KMS-11 (cell line): ENCODE measurements around the gene GPR180.

ENCODE experiments used
- H2AFZ ChIP-seq: fragments of 200-600 bp; sonication (generic); 2 replicates; pipeline ENCODE4 v1.6.1; 2016; ENCODE audit warnings: antibody characterized with exemption, mixed run types, low read depth
- H3K27ac ChIP-seq: fragments of 200-600 bp; sonication (generic); 2 replicates; pipeline ENCODE4 v1.6.1; 2016; ENCODE audit warnings: mild to moderate bottlenecking, mixed run types
- H3K27me3 ChIP-seq: fragments of 200-600 bp; sonication (generic); 2 replicates; pipeline ENCODE4 v1.6.1; 2017; ENCODE audit warnings: mild to moderate bottlenecking, low read depth, mixed run types, moderate library complexity; ENCODE audit not compliant: insufficient read depth
- H3K36me3 ChIP-seq: fragments of 200-600 bp; sonication (generic); 2 replicates; pipeline ENCODE4 v1.6.1; 2017; ENCODE audit warnings: mild to moderate bottlenecking, mixed run types; ENCODE audit not compliant: insufficient read depth
- H3K4me1 ChIP-seq: fragments of 200-600 bp; sonication (generic); 2 replicates; pipeline ENCODE4 v1.6.1; 2016; ENCODE audit warnings: mild to moderate bottlenecking, low read depth, mixed run types; ENCODE audit not compliant: poor library complexity, severe bottlenecking
- H3K4me2 ChIP-seq: fragments of 200-600 bp; sonication (generic); 2 replicates; pipeline ENCODE4 v1.7.0; 2016; ENCODE audit warnings: mild to moderate bottlenecking, mixed run types
- H3K4me3 ChIP-seq: fragments of 200-600 bp; sonication (generic); IDR thresholded peaks from 2 replicates; pipeline ENCODE4 v1.6.1; 2017; ENCODE audit warnings: low read depth, low read length, mixed read lengths; ENCODE audit not compliant: insufficient read depth
- H3K79me2 ChIP-seq: fragments of 200-600 bp; sonication (generic); 2 replicates; pipeline ENCODE4 v1.6.1; 2016; ENCODE audit warnings: low read depth, mixed run types; ENCODE audit not compliant: insufficient read depth
- H3K9ac ChIP-seq: fragments of 200-600 bp; sonication (generic); 2 replicates; pipeline ENCODE4 v1.6.1; 2016; ENCODE audit warnings: mild to moderate bottlenecking, mixed run types
- H4K20me1 ChIP-seq: fragments of 200-600 bp; sonication (generic); 2 replicates; pipeline ENCODE4 v1.6.1; 2016; ENCODE audit warnings: mild to moderate bottlenecking, mixed run types; ENCODE audit not compliant: insufficient read depth
- TF ChIP-seq, protein P1 (sequence below): fragments of 200-600 bp; sonication (generic); conservative IDR thresholded peaks from 2 replicates; pipeline ENCODE4 v1.6.1; 2017; ENCODE audit warnings: low read depth, mild to moderate bottlenecking, antibody characterized with exemption, low read length, moderate library complexity, mixed read lengths

The GPR180 gene

GRCh38 chr13:94617389-94618000 is 15.8 kb downstream of the GPR180 start:
- no peak overlapping the region for H3K9ac ChIP-seq
- H3K79me2 ChIP-seq: no peaks in the 10 kb centered on the region
- H3K36me3 ChIP-seq: no peaks in the 10 kb centered on the region
- H3K4me2 ChIP-seq: no peak overlapping the region
- TF ChIP-seq, protein P1, sequence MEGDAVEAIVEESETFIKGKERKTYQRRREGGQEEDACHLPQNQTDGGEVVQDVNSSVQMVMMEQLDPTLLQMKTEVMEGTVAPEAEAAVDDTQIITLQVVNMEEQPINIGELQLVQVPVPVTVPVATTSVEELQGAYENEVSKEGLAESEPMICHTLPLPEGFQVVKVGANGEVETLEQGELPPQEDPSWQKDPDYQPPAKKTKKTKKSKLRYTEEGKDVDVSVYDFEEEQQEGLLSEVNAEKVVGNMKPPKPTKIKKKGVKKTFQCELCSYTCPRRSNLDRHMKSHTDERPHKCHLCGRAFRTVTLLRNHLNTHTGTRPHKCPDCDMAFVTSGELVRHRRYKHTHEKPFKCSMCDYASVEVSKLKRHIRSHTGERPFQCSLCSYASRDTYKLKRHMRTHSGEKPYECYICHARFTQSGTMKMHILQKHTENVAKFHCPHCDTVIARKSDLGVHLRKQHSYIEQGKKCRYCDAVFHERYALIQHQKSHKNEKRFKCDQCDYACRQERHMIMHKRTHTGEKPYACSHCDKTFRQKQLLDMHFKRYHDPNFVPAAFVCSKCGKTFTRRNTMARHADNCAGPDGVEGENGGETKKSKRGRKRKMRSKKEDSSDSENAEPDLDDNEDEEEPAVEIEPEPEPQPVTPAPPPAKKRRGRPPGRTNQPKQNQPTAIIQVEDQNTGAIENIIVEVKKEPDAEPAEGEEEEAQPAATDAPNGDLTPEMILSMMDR: peak; percentile 61; the same call in 1 of the 2 replicates
- no peaks in the 10 kb centered on the region for H4K20me1 ChIP-seq
- H3K4me3 ChIP-seq: no peak overlapping the region
- H3K27me3 ChIP-seq: no peaks in the 10 kb centered on the region
- H3K27ac ChIP-seq: no peak overlapping the region
- no peak overlapping the region for H2AFZ ChIP-seq
- H3K4me1 ChIP-seq: no peaks in the 10 kb centered on the region

DNA sequence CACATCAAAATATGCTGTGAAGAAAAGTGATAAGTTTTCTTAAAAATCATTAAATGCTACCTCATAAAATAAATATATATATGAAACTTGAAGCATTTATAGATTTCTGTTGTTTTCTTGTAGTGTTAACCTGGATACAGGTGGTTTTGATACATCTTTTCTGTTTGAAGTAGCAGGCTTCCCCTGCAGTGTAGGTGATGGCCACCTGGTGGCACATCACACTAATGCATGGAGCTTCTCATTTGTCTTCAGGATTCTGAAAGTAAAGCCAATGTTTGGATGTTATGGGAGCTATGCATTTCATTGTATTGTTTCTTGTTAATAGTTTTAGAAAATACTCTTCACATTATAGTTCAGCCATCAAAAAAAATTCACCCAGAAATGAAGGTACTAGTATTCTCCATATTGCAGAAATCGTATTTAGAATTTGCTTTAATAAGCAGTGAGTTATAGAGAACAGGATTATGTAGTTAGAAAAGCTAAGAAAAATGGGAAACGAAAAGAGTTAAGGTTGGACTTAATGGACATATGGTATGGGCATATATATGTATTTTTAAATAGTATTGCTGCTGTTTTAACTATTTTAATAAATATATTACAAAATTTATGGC is 18.7 kb downstream of the GPR180 start:
- Histone ChIP-seq H3K27me3 (no peaks in the 10 kb centered on the region), H3K9ac (no peak overlapping the region), H4K20me1 (no peaks in the 10 kb centered on the region), H3K4me1 (no peaks in the 10 kb centered on the region), H3K4me2 (no peak overlapping the region), H3K4me3 (no peak overlapping the region), H3K27ac (no peak overlapping the region), H2AFZ (no peak overlapping the region), H3K79me2 (no peaks in the 10 kb centered on the region), H3K36me3 (no peaks in the 10 kb centered on the region)
- TF ChIP-seq, protein P1: peak; percentile 54

- no peak overlapping the region for H2AFZ ChIP-seq
These were observed 20.7 kb downstream of the GPR180 start for GRCh38 chr13:94622344-94622743.

DNA sequence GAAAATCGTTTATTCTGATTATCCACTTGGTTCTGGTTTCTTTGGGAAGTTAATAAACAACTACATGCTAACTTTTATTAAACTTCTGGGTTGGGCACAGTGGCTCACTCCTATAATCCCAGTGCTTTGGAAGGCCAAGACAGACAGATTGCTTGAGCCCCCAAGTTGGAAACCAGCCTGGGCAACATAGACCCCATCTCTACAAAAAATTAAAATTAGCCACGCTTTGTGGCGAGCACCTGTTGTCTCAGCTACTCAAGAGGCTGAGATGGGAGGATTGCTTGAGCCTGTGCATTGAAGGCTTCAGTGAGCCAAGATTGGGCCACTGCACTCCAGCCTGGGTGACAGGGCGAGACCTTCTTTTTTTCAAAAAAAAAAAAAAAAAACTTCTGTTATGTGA is 21.7 kb downstream of the GPR180 start:
- Histone ChIP-seq H3K4me2 (no peak overlapping the region), H3K79me2 (no peaks in the 10 kb centered on the region), H3K4me1 (no peaks in the 10 kb centered on the region), H4K20me1 (no peaks in the 10 kb centered on the region), H3K9ac (no peak overlapping the region), H3K27me3 (no peaks in the 10 kb centered on the region), H3K4me3 (no peak overlapping the region), H3K27ac (no peak overlapping the region), H3K36me3 (no peaks in the 10 kb centered on the region), H2AFZ (no peak overlapping the region)
- TF ChIP-seq, protein P1: no peak

More at GRCh38 chr13:94622344-94622743, 20.7 kb downstream of the GPR180 start:
- no peak overlapping the region for H3K9ac ChIP-seq
- H4K20me1 ChIP-seq: no peaks in the 10 kb centered on the region
- H3K36me3 ChIP-seq: no peaks in the 10 kb centered on the region
- no peak overlapping the region for H3K27ac ChIP-seq
- no peaks in the 10 kb centered on the region for H3K4me1 ChIP-seq
- TF ChIP-seq, protein P1: no peak
- no peak overlapping the region for H3K4me3 ChIP-seq
- H3K27me3 ChIP-seq: no peaks in the 10 kb centered on the region
- H3K79me2 ChIP-seq: no peaks in the 10 kb centered on the region
- H3K4me2 ChIP-seq: no peak overlapping the region
